ENCODE data around the gene CLEC16A. TPM values are rescaled to one million over a fixed set of nuclear protein-coding genes. Genes with fewer than 3 reads are reported as not detected.
A peak's percentile ranks its signal among the peaks of the same experiment; 100 is the strongest.

The CLEC16A gene
- total RNA-seq, 1 donor from 2014 or later: 19.8 TPM

- DNase-seq (ENCODE audit: low read depth): no peak
- Histone ChIP-seq H3K36me3 (ENCODE audit: control insufficient read depth, insufficient read depth, low read length) (peaks cover 1% of the 10 kb centered on the region), H3K27me3 (ENCODE audit: control insufficient read depth, insufficient read depth, low read length) (no peaks in the 10 kb centered on the region), H3K4me3 (ENCODE audit: low read depth, low read length) (no peak overlapping the region)
- no peak for TF ChIP-seq CTCF (IDR thresholded peaks at IDR 0.05; ENCODE audit: insufficient read depth, low read length, poor library complexity, severe bottlenecking)
These were observed 44.5 kb downstream of the CLEC16A start for GRCh38 chr16:10988879-10989278.

- no peak for DNase-seq (ENCODE audit: low read depth)
- Histone ChIP-seq H3K27me3 (ENCODE audit: control insufficient read depth, insufficient read depth, low read length) (no peaks in the 10 kb centered on the region), H3K36me3 (ENCODE audit: control insufficient read depth, insufficient read depth, low read length) (peaks cover 1% of the 10 kb centered on the region), H3K4me3 (ENCODE audit: low read depth, low read length) (no peak overlapping the region)
- TF ChIP-seq CTCF (IDR thresholded peaks at IDR 0.05; ENCODE audit: insufficient read depth, low read length, poor library complexity, severe bottlenecking): peak; percentile 15
These were observed 45.2 kb downstream of the CLEC16A start for GRCh38 chr16:10989559-10989958.

- no peak for DNase-seq (ENCODE audit: low read depth)
- Histone ChIP-seq H3K4me3 (ENCODE audit: low read depth, low read length) (no peak overlapping the region), H3K27me3 (ENCODE audit: control insufficient read depth, insufficient read depth, low read length) (no peaks in the 10 kb centered on the region), H3K36me3 (ENCODE audit: control insufficient read depth, insufficient read depth, low read length) (peaks cover 2% of the 10 kb centered on the region)
- TF ChIP-seq CTCF (IDR thresholded peaks at IDR 0.05; ENCODE audit: insufficient read depth, low read length, poor library complexity, severe bottlenecking): no peak
These were observed 46.0 kb downstream of the CLEC16A start for GRCh38 chr16:10990378-10990777.

GRCh38 chr16:10992112-10992511 is 47.7 kb downstream of the CLEC16A start:
- Histone ChIP-seq H3K4me3 (ENCODE audit: low read depth, low read length) (no peak overlapping the region), H3K36me3 (ENCODE audit: control insufficient read depth, insufficient read depth, low read length) (peaks cover 2% of the 10 kb centered on the region), H3K27me3 (ENCODE audit: control insufficient read depth, insufficient read depth, low read length) (no peaks in the 10 kb centered on the region)
- no peak for DNase-seq (ENCODE audit: low read depth)
- no peak for TF ChIP-seq CTCF (IDR thresholded peaks at IDR 0.05; ENCODE audit: insufficient read depth, low read length, poor library complexity, severe bottlenecking)

- no peak for TF ChIP-seq CTCF (IDR thresholded peaks at IDR 0.05; ENCODE audit: insufficient read depth, low read length, poor library complexity, severe bottlenecking)
- Histone ChIP-seq H3K4me3 (ENCODE audit: low read depth, low read length) (no peak overlapping the region), H3K27me3 (ENCODE audit: control insufficient read depth, insufficient read depth, low read length) (no peaks in the 10 kb centered on the region), H3K36me3 (ENCODE audit: control insufficient read depth, insufficient read depth, low read length) (peaks cover 2% of the 10 kb centered on the region)
- DNase-seq (ENCODE audit: low read depth): no peak
These were observed 48.4 kb downstream of the CLEC16A start for GRCh38 chr16:10992797-10993196.

- Histone ChIP-seq H3K27me3 (ENCODE audit: control insufficient read depth, insufficient read depth, low read length) (no peaks in the 10 kb centered on the region), H3K4me3 (ENCODE audit: low read depth, low read length) (no peak overlapping the region), H3K36me3 (ENCODE audit: control insufficient read depth, insufficient read depth, low read length) (peaks cover 2% of the 10 kb centered on the region)
- TF ChIP-seq CTCF (IDR thresholded peaks at IDR 0.05; ENCODE audit: insufficient read depth, low read length, poor library complexity, severe bottlenecking): no peak
- no peak for DNase-seq (ENCODE audit: low read depth)
These were observed 49.3 kb downstream of the CLEC16A start for GRCh38 chr16:10993649-10994048.
